T-helper 17 cell (primary cell): ENCODE results near the gene CNPY3. TPM values are rescaled to one million over a fixed set of nuclear protein-coding genes. Genes with fewer than 3 reads are reported as not detected.

Experiments used
- ATAC-seq: fragments of 150-1000 bp; cut with Tn5 transposase; 2 replicates; pipeline ENCODE4 v1.10.0; 2021; ENCODE audit warnings: mild to moderate bottlenecking, moderate library complexity
- DNase-seq, 3 donors: peaks; one replicate each; pipeline versions ENCODE4 v3.0.0 to v3.0.0-alpha.2; 2020 to 2021
- H3K9me3 ChIP-seq: one replicate; pipeline ENCODE4 v1.7.0; 2013; ENCODE audit warnings: low read length, mild to moderate bottlenecking; ENCODE audit not compliant: control insufficient read depth, poor library complexity, severe bottlenecking
- H3K27ac Mint-ChIP-seq: one replicate; pipeline ENCODE4 v1.8.0; 2022; ENCODE audit warnings: mild to moderate bottlenecking, moderate library complexity, mixed read lengths
- H3K27me3 Mint-ChIP-seq: one replicate; pipeline ENCODE4 v1.8.0; 2022; ENCODE audit warnings: mixed read lengths
- H3K36me3 Mint-ChIP-seq: one replicate; pipeline ENCODE4 v1.8.0; 2022; ENCODE audit warnings: low read depth, mixed read lengths
- H3K4me1 Mint-ChIP-seq: one replicate; pipeline ENCODE4 v1.8.0; 2022; ENCODE audit warnings: mild to moderate bottlenecking, mixed read lengths
- H3K4me3 Mint-ChIP-seq: one replicate; pipeline ENCODE4 v1.8.0; 2022; ENCODE audit warnings: mild to moderate bottlenecking, moderate library complexity, mixed read lengths
- total RNA-seq, 4 donors: library from RNA in 2 of 4; stranded (reverse) in 2 of 4; gene quantifications; one replicate each; pipeline ENCODE4 v1.2.3 and lab custom pipeline; 2022 to 2026

The CNPY3 gene
- total RNA-seq, 2 donors from 2014 or later: 45.7 to 51.9 TPM

GRCh38 chr6:42984924-42985475 is 55.7 kb downstream of the CNPY3 start:
- Mint-ChIP-seq H3K4me1 (peaks cover 46% of the 10 kb centered on the region), H3K36me3 (no peaks in the 10 kb centered on the region)
- no peak for ATAC-seq

GRCh38 chr6:42987533-42988451 is 58.5 kb downstream of the CNPY3 start:
- Mint-ChIP-seq H3K4me1 (peaks cover 45% of the 10 kb centered on the region), H3K36me3 (peaks cover 3% of the 10 kb centered on the region), H3K27me3 (no peaks in the 10 kb centered on the region), H3K27ac (peak overlapping the region; percentile 97), H3K4me3 (no peak overlapping the region)
- no peaks in the 10 kb centered on the region for H3K9me3 ChIP-seq
- ATAC-seq (no peak), DNase-seq (no peak)

More at GRCh38 chr6:42984924-42985475, 55.7 kb downstream of the CNPY3 start:
- H3K9me3 ChIP-seq: no peaks in the 10 kb centered on the region
- H3K27me3 Mint-ChIP-seq: no peaks in the 10 kb centered on the region
- peak overlapping the region; percentile 98 for H3K4me3 Mint-ChIP-seq
- no peak for DNase-seq
- H3K27ac Mint-ChIP-seq: peak overlapping the region; percentile 97

- no peak for ATAC-seq
- Mint-ChIP-seq H3K4me3 (peak overlapping the region; percentile 36), H3K27ac (peak overlapping the region; percentile 97), H3K4me1 (peaks cover 45% of the 10 kb centered on the region), H3K36me3 (peaks cover 3% of the 10 kb centered on the region), H3K27me3 (no peaks in the 10 kb centered on the region)
- DNase-seq: no peak
- no peaks in the 10 kb centered on the region for H3K9me3 ChIP-seq
Observed at GRCh38 chr6:42988486-42989020, 59.3 kb downstream of the CNPY3 start.

Other genes starting within 250 kb of the CNPY3 start
- not detected for gene PRPH2, start 206.9 kb upstream of the CNPY3 start, total RNA-seq
- gene TBCC, start 183.4 kb upstream of the CNPY3 start, total RNA-seq: 10 to 100 TPM; 71.5 to 73.2 TPM
- 10 to 100 TPM; 31.9 to 34.1 TPM for gene BICRAL, start 147.4 kb upstream of the CNPY3 start, total RNA-seq
- gene RPL7L1, start 49.9 kb upstream of the CNPY3 start, total RNA-seq: 10 to 100 TPM; 61.7 to 73.9 TPM
- gene PTCRA, start 13.4 kb upstream of the CNPY3 start, total RNA-seq: 10 to 100 TPM in 1 of 2 donors, 1 to 10 TPM in 1; 1.8 to 35.0 TPM
- gene GNMT, start 31.3 kb downstream of the CNPY3 start, total RNA-seq: 1 to 10 TPM in 1 of 2 donors, under 1 TPM in 1; 0.97 to 1.5 TPM
- 10 to 100 TPM; 10.2 to 15.5 TPM for gene PEX6, start 49.7 kb downstream of the CNPY3 start, total RNA-seq
- gene PPP2R5D, start 55.1 kb downstream of the CNPY3 start, total RNA-seq: 10 to 100 TPM; 27.5 to 28.4 TPM
- 10 to 100 TPM; 23.7 to 26.3 TPM for gene MEA1, start 84.5 kb downstream of the CNPY3 start, total RNA-seq
- gene KLHDC3, start 84.8 kb downstream of the CNPY3 start, total RNA-seq: 10 to 100 TPM; 31.1 TPM
- 10 to 100 TPM; 25.2 to 29.0 TPM for gene RRP36, start 92.1 kb downstream of the CNPY3 start, total RNA-seq
- 10 to 100 TPM in 1 of 2 donors, 1 to 10 TPM in 1; 8.2 to 11.2 TPM for gene CUL7, start 124.4 kb downstream of the CNPY3 start, total RNA-seq
- 10 to 100 TPM; 32.3 to 37.5 TPM for gene MRPL2, start 130.0 kb downstream of the CNPY3 start, total RNA-seq
- 10 to 100 TPM; 25.7 to 41.9 TPM for gene KLC4, start 130.2 kb downstream of the CNPY3 start, total RNA-seq
- 1 to 10 TPM in 1 of 2 donors, under 1 TPM in 1; 0.62 to 1.6 TPM for gene PTK7, start 146.8 kb downstream of the CNPY3 start, total RNA-seq
- gene SRF, start 241.8 kb downstream of the CNPY3 start, total RNA-seq: 10 to 100 TPM; 26.3 to 27.9 TPM